Tongue (tissue), 3 donors: Measurements from ENCODE around the gene VSX2. TPM values are rescaled to one million over a fixed set of nuclear protein-coding genes. Genes with fewer than 3 reads are reported as not detected.

Experiments
- DNase-seq: peaks from one replicate; pipeline ENCODE4 v3.0.0-alpha.2; 2015
- small RNA-seq: library from RNA; depleted of rRNA; stranded (forward); fragments of <200 nt; gene quantifications from one replicate; pipeline ENCODE3, GENCODE V24; 2014; ENCODE audit warnings: low replicate concordance
- total RNA-seq: library from RNA; depleted of rRNA; stranded (reverse); fragments of >200 nt; gene quantifications from one replicate; pipeline ENCODE4 v1.2.3, GENCODE V29; 2014

The VSX2 gene
- total RNA-seq, 1 donor from 2014 or later, result not detected

GRCh38 chr14:74302152-74302628, 62.9 kb downstream of the VSX2 start:
- peak; percentile 51 for DNase-seq

GRCh38 chr14:74302634-74303569, 63.7 kb downstream of the VSX2 start, which contains the start of gene ABCD4:
Gene ABCD4, minus strand, starts transcription at chr14:74302934. Its CDS starts 22 bp downstream, at chr14:74302912.
- DNase-seq, result peak; percentile 96

GRCh38 chr14:74308695-74309094, 69.4 kb downstream of the VSX2 start:
- DNase-seq, result no peak

- DNase-seq, result no peak
These were observed 70.1 kb downstream of the VSX2 start for GRCh38 chr14:74309125-74310022.

GRCh38 chr14:74312161-74312560, 72.9 kb downstream of the VSX2 start:
- DNase-seq, result no peak

Small RNAs within 50 kb of the gene (small RNA-seq; reads per million reads assigned to genes)
- not detected for gene AC006349.1

Other genes with a start within 250 kb of the VSX2 start
- gene ENTPD5, start 220.2 kb upstream of the VSX2 start, total RNA-seq, result 14.6 TPM
- gene BBOF1, start 220.1 kb upstream of the VSX2 start, total RNA-seq, result 3.1 TPM
- gene ALDH6A1, start 155.0 kb upstream of the VSX2 start, total RNA-seq, result 28.0 TPM
- gene LIN52, start 154.5 kb upstream of the VSX2 start, total RNA-seq, result 9.5 TPM
- 29.0 TPM for gene ABCD4, start 63.5 kb downstream of the VSX2 start, total RNA-seq
- not detected for gene VRTN, start 109.0 kb downstream of the VSX2 start, total RNA-seq
- not detected for gene SYNDIG1L, start 186.8 kb downstream of the VSX2 start, total RNA-seq